GM12878 (cell line): ENCODE measurements around the gene EEF1AKMT3. TPM values are rescaled to one million over a fixed set of nuclear protein-coding genes. Genes with fewer than 3 reads are reported as not detected.

Experiments used
- ATAC-seq: fragments of 200-7000 bp; cut with Tn5 transposase; 3 replicates; pipeline ENCODE4 v1.9.1; 2020; ENCODE audit warnings: mild to moderate bottlenecking, moderate library complexity
- BruUV-seq: library from RNA; stranded (reverse); fragments of 400-500 nt; replicated peaks from 2 replicates; lab custom pipeline; 2021; lab: Mats Ljungman, UMichigan
- CTCF ChIA-PET: fragments of 300-600 bp; sonication (Branson Sonifier 250); formaldehyde crosslinking; extraction: SDS; loops from one replicate; lab custom pipeline; 2021; ENCODE audit warnings: inconsistent platforms; lab: Yijun Ruan, JAX
- POLR2A ChIA-PET: fragments of 350-600 bp; formaldehyde crosslinking; extraction: SDS; loops from one replicate; lab custom pipeline; 2021; ENCODE audit warnings: inconsistent platforms; lab: Charles Lee
- RAD21 ChIA-PET: fragments of 300-600 bp; sonication (Branson Sonifier 250); formaldehyde crosslinking; loops from one replicate; lab custom pipeline; 2023; ENCODE audit warnings: antibody characterized with exemption; ENCODE audit not compliant: unreplicated experiment; lab: Charles Lee
- SMC1A ChIA-PET: fragments of 300-600 bp; sonication (Branson Sonifier 250); formaldehyde crosslinking; loops from one replicate; lab custom pipeline; 2023; ENCODE audit not compliant: unreplicated experiment, uncharacterized antibody; lab: Charles Lee
- DNase-seq: peaks from one replicate; pipeline ENCODE4 v3.0.0-alpha.2; 2011; ENCODE audit warnings: low read depth, low spot score
- FAIRE-seq: peaks from 3 replicates; lab custom pipeline; 2011; peaks lifted over from hg19 to GRCh38; lab: Jason Lieb, UNC
- H2AFZ ChIP-seq: 2 replicates; pipeline ENCODE4 v1.6.0; 2011; ENCODE audit warnings: low read depth, low read length, control low read depth; ENCODE audit not compliant: control insufficient read depth
- H3K27ac ChIP-seq: 2 replicates; pipeline ENCODE4 v1.5.1; 2011; ENCODE audit warnings: control low read depth; ENCODE audit not compliant: control insufficient read depth, insufficient read depth
- H3K27me3 ChIP-seq, 2 experiments: replicated peaks in 1 of 2; 2 replicates each; pipeline versions ENCODE4 v1.6.0 to v1.6.1; 2011; ENCODE audit warnings: low read length in 1 of 2; ENCODE audit not compliant: control insufficient read depth in 2 of 2, insufficient read depth in 2 of 2
- H3K36me3 ChIP-seq, 2 experiments: 2 replicates each; pipeline ENCODE4 v1.5.1; 2011; ENCODE audit warnings: low read length in 1 of 2; ENCODE audit not compliant: control insufficient read depth in 2 of 2, insufficient read depth in 2 of 2
- H3K4me1 ChIP-seq: 2 replicates; pipeline ENCODE4 v1.6.1; 2011; ENCODE audit warnings: mild to moderate bottlenecking, low read length, moderate library complexity, mixed read lengths; ENCODE audit not compliant: control insufficient read depth, insufficient read depth
- H3K4me2 ChIP-seq: 2 replicates; pipeline ENCODE4 v1.6.0; 2011; ENCODE audit warnings: control low read depth; ENCODE audit not compliant: control insufficient read depth, insufficient read depth
- H3K4me3 ChIP-seq: fragments of 200-600 bp; sonication (generic); 2 replicates; pipeline ENCODE4 v1.5.1; 2016
- H3K79me2 ChIP-seq: 2 replicates; pipeline ENCODE4 v1.6.0; 2011; ENCODE audit warnings: low read length; ENCODE audit not compliant: control insufficient read depth, insufficient read depth
- H3K9ac ChIP-seq: 2 replicates; pipeline ENCODE4 v1.8.0; 2011; ENCODE audit warnings: low read length, control low read depth, mixed read lengths; ENCODE audit not compliant: control insufficient read depth, insufficient read depth
- H3K9me3 ChIP-seq: replicated peaks from 3 replicates; pipeline ENCODE4 v1.5.1; 2011; ENCODE audit warnings: mild to moderate bottlenecking, low read length; ENCODE audit not compliant: control insufficient read depth, insufficient read depth
- H4K20me1 ChIP-seq: 2 replicates; pipeline ENCODE4 v1.6.0; 2011; ENCODE audit not compliant: control insufficient read depth, insufficient read depth
- SMAD5 ChIP-seq: IDR thresholded peaks from 2 replicates; pipeline ENCODE4 v1.6.1; 2016; ENCODE audit warnings: antibody characterized with exemption, low read depth
- ZBTB4 ChIP-seq: fragments of 450-650 bp; formaldehyde crosslinking; IDR thresholded peaks from 2 replicates; pipeline ENCODE4 v1.4.0; 2022; ENCODE audit warnings: mild to moderate bottlenecking, moderate library complexity
- WGBS: methylation state at CpG from one replicate; pipeline ENCODE4 v1.1.6; 2016; ENCODE audit warnings: low lambda C conversion rate; ENCODE audit not compliant: insufficient replicate concordance, insufficient coverage; ENCODE audit errors: missing lambda C conversion rate; 5-methylcytosine and 5-hydroxymethylcytosine counted together
- in situ Hi-C: fragments of 300-500 bp; cut with MboI; formaldehyde crosslinking; loops from 9 replicates; pipeline ENCODE4 v1.14.3; 2018; ENCODE audit warnings: mixed read lengths
- intact Hi-C: fragments of 100-400 bp; cut with micrococcal nuclease; formaldehyde crosslinking; loops from one replicate; pipeline ENCODE4 v1.14.2; 2022; ENCODE audit not compliant: unreplicated experiment
- polyA plus RNA-seq, 11 experiments: library from polyadenylated mRNA; depleted of rRNA in 4 of 11; unstranded in 6 of 11; stranded (reverse) in 5 of 11; fragments of >200 nt; fragmentation: Nextera tagmentation in 4 of 11; fragmentation: Illumina TruSeq in 1 of 11; extraction: Ambion mirVana in 4 of 11; extraction: Trizol in 1 of 11; gene quantifications; 1 replicate in 1 of 11; 2 replicates in 10 of 11; pipeline versions ENCODE4 v1.2.1 to v1.2.3, GENCODE V29; 2011 to 2016; ENCODE audit warnings: inconsistent platforms in 2 of 11, missing spikeins in 2 of 11, low read depth in 1 of 11
- total RNA-seq, 4 experiments: library from RNA; depleted of rRNA in 3 of 4; stranded (reverse); fragments of >200 nt in 3 of 4; fragmentation: Illumina TruSeq in 1 of 4; extraction: Trizol in 1 of 4; gene quantifications; 2 replicates each; pipeline versions ENCODE4 v1.2.1 to v1.2.3, GENCODE V29; 2013 to 2021

Gene EEF1AKMT3
- total and polyA plus RNA-seq, 10 of the 15 experiments (the other 5 are each of a cell fraction or from before 2014, with no cell fraction given): 1.2 to 8.2 (median 3.5) TPM

- Histone ChIP-seq H3K9me3 (no peaks in the 10 kb centered on the region), H3K4me3 (no peak overlapping the region), H2AFZ (no peak overlapping the region), H3K4me1 (peaks cover 24% of the 10 kb centered on the region), H3K4me2 (no peak overlapping the region), H3K79me2 (peaks cover 37% of the 10 kb centered on the region), H4K20me1 (no peaks in the 10 kb centered on the region), H3K27ac (no peak overlapping the region), H3K36me3 (peaks cover 6 to 7% of the 10 kb centered on the region in 2 experiments), H3K27me3 (no peaks in the 10 kb centered on the region), H3K9ac (no peak overlapping the region)
- intact Hi-C loops (no loop called here), in situ Hi-C loops (no loop called here)
- ATAC-seq: no peak
- RAD21 ChIA-PET: no interaction called here
- DNase-seq: no peak
- WGBS: 98% methylated on average over 5 of the region's 5 CpGs
- TF ChIP-seq ZBTB4 (CRISPR knock-in tag) (no peak), SMAD5 (peak; percentile 29; the same call in 1 of the 2 replicates)
- FAIRE-seq: no peak
- SMC1A ChIA-PET: interaction anchor here (1.0 to 1.8 kb wide), 2 partner anchors 8 to 35 kb away, joined by 3 to 4 read pairs; no protein-coding TSS in a partner anchor
- CTCF ChIA-PET: interaction anchor here (0.7 to 1.1 kb wide), 2 partner anchors 7 to 164 kb away, joined by 3 to 5 read pairs; no protein-coding TSS in a partner anchor
- BruUV-seq: no TSS peak
- POLR2A ChIA-PET: no interaction called here
These were observed 23.4 kb upstream of the EEF1AKMT3 start for GRCh38 chr12:57749061-57749460.
